DOHH2 (cell line): ENCODE measurements around the gene TPSG1.

Source experiments
- EZH2phosphoT487 ChIP-seq: fragments of 200-600 bp; sonication (generic); IDR thresholded peaks from 2 replicates; pipeline ENCODE4 v1.6.1; 2017; ENCODE audit warnings: borderline replicate concordance, mild to moderate bottlenecking, antibody characterized with exemption, low read length, moderate library complexity, mixed read lengths
- TF ChIP-seq, protein P1 (sequence below): fragments of 200-600 bp; sonication (generic); IDR thresholded peaks from one replicate; pipeline ENCODE4 v1.5.1; 2014; ENCODE audit warnings: antibody characterized with exemption, mild to moderate bottlenecking, low read depth, low read length; ENCODE audit not compliant: poor library complexity, severe bottlenecking

DNA sequence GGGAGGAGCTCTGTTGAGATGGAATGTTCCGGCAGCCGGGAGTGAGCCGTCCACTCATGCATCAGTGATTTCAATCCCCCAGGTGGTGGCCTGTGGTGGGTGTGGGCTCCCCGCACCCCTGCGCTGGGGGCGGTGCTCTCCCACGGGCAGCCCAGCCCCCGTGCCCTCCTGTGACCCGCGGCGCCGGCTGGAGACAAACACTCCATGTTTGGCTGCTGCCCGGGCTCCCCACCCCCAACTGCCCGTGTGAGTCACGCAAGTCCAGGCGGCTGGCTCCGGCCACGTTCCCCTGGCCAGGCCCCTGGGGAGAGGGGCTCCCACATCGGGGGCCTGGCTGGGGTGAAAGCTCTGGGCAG, 42.8 kb downstream of the TPSG1 start:
- TF ChIP-seq, protein P1, sequence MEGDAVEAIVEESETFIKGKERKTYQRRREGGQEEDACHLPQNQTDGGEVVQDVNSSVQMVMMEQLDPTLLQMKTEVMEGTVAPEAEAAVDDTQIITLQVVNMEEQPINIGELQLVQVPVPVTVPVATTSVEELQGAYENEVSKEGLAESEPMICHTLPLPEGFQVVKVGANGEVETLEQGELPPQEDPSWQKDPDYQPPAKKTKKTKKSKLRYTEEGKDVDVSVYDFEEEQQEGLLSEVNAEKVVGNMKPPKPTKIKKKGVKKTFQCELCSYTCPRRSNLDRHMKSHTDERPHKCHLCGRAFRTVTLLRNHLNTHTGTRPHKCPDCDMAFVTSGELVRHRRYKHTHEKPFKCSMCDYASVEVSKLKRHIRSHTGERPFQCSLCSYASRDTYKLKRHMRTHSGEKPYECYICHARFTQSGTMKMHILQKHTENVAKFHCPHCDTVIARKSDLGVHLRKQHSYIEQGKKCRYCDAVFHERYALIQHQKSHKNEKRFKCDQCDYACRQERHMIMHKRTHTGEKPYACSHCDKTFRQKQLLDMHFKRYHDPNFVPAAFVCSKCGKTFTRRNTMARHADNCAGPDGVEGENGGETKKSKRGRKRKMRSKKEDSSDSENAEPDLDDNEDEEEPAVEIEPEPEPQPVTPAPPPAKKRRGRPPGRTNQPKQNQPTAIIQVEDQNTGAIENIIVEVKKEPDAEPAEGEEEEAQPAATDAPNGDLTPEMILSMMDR, result no peak
- TF ChIP-seq EZH2phosphoT487, result no peak
